ENCODE results near the gene LRRC4C. TPM values are rescaled to one million over a fixed set of nuclear protein-coding genes. Genes with fewer than 3 reads are reported as not detected.

The LRRC4C gene
- total and polyA plus RNA-seq, 2 donors (not counting 1 experiment from before 2014, with no cell fraction given), result under 0.01 to 0.02 TPM

- Histone ChIP-seq H3K27ac (ENCODE audit: insufficient read depth, low read length) (no peak overlapping the region), H2AFZ (ENCODE audit: low read length) (no peak overlapping the region), H3K36me3 (ENCODE audit: control insufficient read depth, insufficient read depth, low read length) (no peaks in the 10 kb centered on the region), H3K4me1 (ENCODE audit: control insufficient read depth, extremely low read depth, insufficient read depth, low read length) (no peaks in the 10 kb centered on the region), H3K4me3 (replicated peaks in 1 of 4; ENCODE audit: control extremely low read depth in 1 of 4, insufficient read depth in 1 of 4, low read depth in 3 of 4, low read length in 4 of 4) (no peak overlapping the region), H3K79me2 (ENCODE audit: control insufficient read depth, insufficient read depth, low read length) (no peaks in the 10 kb centered on the region), H3K9me3 (ENCODE audit: control insufficient read depth, insufficient read depth, low read depth, low read length) (no peaks in the 10 kb centered on the region), H3K4me2 (ENCODE audit: extremely low read depth, insufficient read depth, low read length) (no peak overlapping the region), H3K27me3 (ENCODE audit: control insufficient read depth, insufficient read depth, low read length) (no peaks in the 10 kb centered on the region), H3K9ac (ENCODE audit: insufficient read depth, low read length) (no peak overlapping the region), H4K20me1 (ENCODE audit: control insufficient read depth, extremely low read depth, insufficient read depth, low read length) (no peaks in the 10 kb centered on the region)
- no peak for TF ChIP-seq CTCF (conservative IDR thresholded peaks at IDR 0.05 in 1 of 2, IDR thresholded peaks at IDR 0.05 in 1 of 2; ENCODE audit: low read depth in 1 of 2, low read length in 2 of 2)
- TF ChIP-seq EZH2 (IDR thresholded peaks at IDR 0.05; ENCODE audit: low read length, missing control alignments), result no peak
- DNase-seq (ENCODE audit: low read depth in 2 of 2), result no peak
These were observed 213.1 kb downstream of the LRRC4C start for GRCh38 chr11:41246399-41246745.

- no peaks in the 10 kb centered on the region for H4K20me1 ChIP-seq (ENCODE audit: control insufficient read depth, extremely low read depth, insufficient read depth, low read length)
- no peaks in the 10 kb centered on the region for H3K36me3 ChIP-seq (ENCODE audit: control insufficient read depth, insufficient read depth, low read length)
- TF ChIP-seq EZH2 (IDR thresholded peaks at IDR 0.05; ENCODE audit: low read length, missing control alignments), result no peak
- no peak for TF ChIP-seq CTCF (conservative IDR thresholded peaks at IDR 0.05 in 1 of 2, IDR thresholded peaks at IDR 0.05 in 1 of 2; ENCODE audit: low read depth in 1 of 2, low read length in 2 of 2)
- no peak for DNase-seq (ENCODE audit: low read depth in 2 of 2)
- H3K9ac ChIP-seq (ENCODE audit: insufficient read depth, low read length), result no peak overlapping the region
- H3K4me1 ChIP-seq (ENCODE audit: control insufficient read depth, extremely low read depth, insufficient read depth, low read length), result no peaks in the 10 kb centered on the region
- no peaks in the 10 kb centered on the region for H3K9me3 ChIP-seq (ENCODE audit: control insufficient read depth, insufficient read depth, low read depth, low read length)
- no peaks in the 10 kb centered on the region for H3K79me2 ChIP-seq (ENCODE audit: control insufficient read depth, insufficient read depth, low read length)
- H3K4me3 ChIP-seq (replicated peaks in 1 of 4; ENCODE audit: control extremely low read depth in 1 of 4, insufficient read depth in 1 of 4, low read depth in 3 of 4, low read length in 4 of 4), result no peak overlapping the region
- no peaks in the 10 kb centered on the region for H3K27me3 ChIP-seq (ENCODE audit: control insufficient read depth, insufficient read depth, low read length)
- no peak overlapping the region for H3K4me2 ChIP-seq (ENCODE audit: extremely low read depth, insufficient read depth, low read length)
- no peak overlapping the region for H3K27ac ChIP-seq (ENCODE audit: insufficient read depth, low read length)
- H2AFZ ChIP-seq (ENCODE audit: low read length), result no peak overlapping the region
These were observed 213.6 kb downstream of the LRRC4C start for GRCh38 chr11:41245704-41246398.

GRCh38 chr11:41245184-41245583 lies 214.3 kb downstream of the LRRC4C start:
- no peaks in the 10 kb centered on the region for H3K79me2 ChIP-seq (ENCODE audit: control insufficient read depth, insufficient read depth, low read length)
- H3K4me3 ChIP-seq (replicated peaks in 1 of 4; ENCODE audit: control extremely low read depth in 1 of 4, insufficient read depth in 1 of 4, low read depth in 3 of 4, low read length in 4 of 4), result no peak overlapping the region
- H3K4me2 ChIP-seq (ENCODE audit: extremely low read depth, insufficient read depth, low read length), result no peak overlapping the region
- no peaks in the 10 kb centered on the region for H3K9me3 ChIP-seq (ENCODE audit: control insufficient read depth, insufficient read depth, low read depth, low read length)
- H3K36me3 ChIP-seq (ENCODE audit: control insufficient read depth, insufficient read depth, low read length), result no peaks in the 10 kb centered on the region
- no peaks in the 10 kb centered on the region for H3K4me1 ChIP-seq (ENCODE audit: control insufficient read depth, extremely low read depth, insufficient read depth, low read length)
- no peak overlapping the region for H3K27ac ChIP-seq (ENCODE audit: insufficient read depth, low read length)
- H4K20me1 ChIP-seq (ENCODE audit: control insufficient read depth, extremely low read depth, insufficient read depth, low read length), result no peaks in the 10 kb centered on the region
- no peaks in the 10 kb centered on the region for H3K27me3 ChIP-seq (ENCODE audit: control insufficient read depth, insufficient read depth, low read length)
- TF ChIP-seq CTCF (conservative IDR thresholded peaks at IDR 0.05 in 1 of 2, IDR thresholded peaks at IDR 0.05 in 1 of 2; ENCODE audit: low read depth in 1 of 2, low read length in 2 of 2) (no peak), EZH2 (IDR thresholded peaks at IDR 0.05; ENCODE audit: low read length, missing control alignments) (no peak)
- no peak overlapping the region for H3K9ac ChIP-seq (ENCODE audit: insufficient read depth, low read length)
- peak in 1 of 2 donors; percentile 3 for DNase-seq (ENCODE audit: low read depth in 2 of 2)
- H2AFZ ChIP-seq (ENCODE audit: low read length), result no peak overlapping the region

All from fibroblast of lung (primary cell).